ENCODE results near the gene KLC1.
"Not testable (repeated sequence)": the region's sequence is repeated elsewhere in the genome, so short reads cannot be mapped to it uniquely, and the experiment has no call there.

KLC1 gene

GRCh38 chr14:103626146-103626850 is 2.7 kb upstream of the KLC1 start:
- peak; percentile 59 for DNase-seq

- DNase-seq, result no peak
Observed at GRCh38 chr14:103627073-103628025, 1.7 kb upstream of the KLC1 start.

GRCh38 chr14:103628221-103628683 is 759 bp upstream of the KLC1 start:
- DNase-seq, result no peak

- peak; percentile 15 for DNase-seq
Observed at GRCh38 chr14:103629503-103630121, 601 bp downstream of the KLC1 start.

- no peak for DNase-seq
Observed at GRCh38 chr14:103630364-103631108, 1.5 kb downstream of the KLC1 start.

- no peak for DNase-seq
Observed at GRCh38 chr14:103633391-103633790, 4.4 kb downstream of the KLC1 start.

- no peak for DNase-seq
Observed at GRCh38 chr14:103634156-103634555, 5.1 kb downstream of the KLC1 start.

GRCh38 chr14:103638594-103638993 is 9.6 kb downstream of the KLC1 start:
- no peak for DNase-seq

GRCh38 chr14:103641161-103641560 is 12.2 kb downstream of the KLC1 start:
- DNase-seq, result no peak

- no peak for DNase-seq
Observed at GRCh38 chr14:103646189-103646588, 17.2 kb downstream of the KLC1 start.

- DNase-seq, result no peak
Observed at GRCh38 chr14:103649001-103649400, 20.0 kb downstream of the KLC1 start.

- DNase-seq, result no peak
Observed at GRCh38 chr14:103650213-103650612, 21.2 kb downstream of the KLC1 start.

- DNase-seq, result no peak
Observed at GRCh38 chr14:103651585-103651984, 22.6 kb downstream of the KLC1 start.

- DNase-seq, result no peak
Observed at GRCh38 chr14:103652806-103653205, 23.8 kb downstream of the KLC1 start.

GRCh38 chr14:103653336-103653735 is 24.3 kb downstream of the KLC1 start:
- not testable (repeated sequence) for DNase-seq

GRCh38 chr14:103653805-103654204 is 24.8 kb downstream of the KLC1 start:
- peak; percentile 33 for DNase-seq

GRCh38 chr14:103654619-103655018 is 25.6 kb downstream of the KLC1 start:
- DNase-seq, result no peak

- no peak for DNase-seq
Observed at GRCh38 chr14:103656031-103656755, 27.2 kb downstream of the KLC1 start.

GRCh38 chr14:103656756-103657133 is 27.7 kb downstream of the KLC1 start:
- no peak for DNase-seq

GRCh38 chr14:103657471-103657870 is 28.5 kb downstream of the KLC1 start:
- DNase-seq, result no peak

GRCh38 chr14:103659631-103660030 is 30.6 kb downstream of the KLC1 start:
- DNase-seq, result no peak

- DNase-seq, result no peak
Observed at GRCh38 chr14:103662029-103662428, 33.0 kb downstream of the KLC1 start.
